Measurements from ENCODE around the gene SPCS1. TPM values are rescaled to one million over a fixed set of nuclear protein-coding genes. Genes with fewer than 3 reads are reported as not detected.

Gene SPCS1
- total and polyA plus RNA-seq, 7 donors: 62.0 to 191 (median 113) TPM

GRCh38 chr3:52690560-52690959, 15.3 kb upstream of the SPCS1 start:
- no peaks in the 10 kb centered on the region for H3K27me3 ChIP-seq
- peaks cover 0 to 14% (median 11%) of the 10 kb centered on the region in 4 donors for H3K4me1 ChIP-seq
- no peaks in the 10 kb centered on the region for H3K9me3 ChIP-seq
- 95% methylated on average over 2 of the region's 2 CpGs for WGBS, 2 donors
- no peak for TF ChIP-seq POLR2AphosphoS5 (IDR thresholded peaks at IDR 0.05)
- no peak for TF ChIP-seq EP300 (IDR thresholded peaks at IDR 0.05)
- TF ChIP-seq CTCF (IDR thresholded peaks at IDR 0.05): no peak
- no peak for TF ChIP-seq POLR2A (IDR thresholded peaks at IDR 0.05)
- intact Hi-C loops (cut with DNase I): no loop called here
- DNase-seq: no peak
- no peak overlapping the region for H3K4me3 ChIP-seq
- H3K36me3 ChIP-seq: peaks cover 51 to 86% (median 76%) of the 10 kb centered on the region in 4 donors
- no peak overlapping the region for H3K27ac ChIP-seq

DNA sequence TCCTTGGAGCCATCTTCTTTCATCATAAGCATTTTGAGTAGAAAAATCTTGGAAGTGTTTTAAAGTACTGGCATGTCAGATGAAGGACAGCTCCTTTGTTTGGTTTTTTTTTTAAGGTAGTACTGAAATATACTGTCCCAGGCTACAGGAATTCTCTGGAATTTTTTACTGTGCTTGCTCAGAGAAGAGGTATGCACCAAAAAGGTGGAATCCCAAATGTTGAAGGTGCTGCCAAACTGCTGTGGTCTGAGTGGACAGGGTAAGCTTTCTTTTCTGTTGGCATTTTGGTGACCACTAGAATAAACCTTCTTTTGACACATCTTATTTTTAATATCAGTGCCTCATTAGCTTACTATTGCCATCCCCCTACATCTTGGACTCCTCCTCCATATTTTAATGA, 12.8 kb upstream of the SPCS1 start:
- Histone ChIP-seq H3K4me1 (no peaks in the 10 kb centered on the region), H3K27ac (no peak overlapping the region), H3K36me3 (peaks cover 65 to 100% (median 88%) of the 10 kb centered on the region in 4 donors), H3K27me3 (no peaks in the 10 kb centered on the region), H3K9me3 (no peaks in the 10 kb centered on the region), H3K4me3 (no peak overlapping the region)
- TF ChIP-seq EP300 (IDR thresholded peaks at IDR 0.05) (no peak), POLR2A (IDR thresholded peaks at IDR 0.05) (no peak), CTCF (IDR thresholded peaks at IDR 0.05) (no peak), POLR2AphosphoS5 (IDR thresholded peaks at IDR 0.05) (no peak)
- intact Hi-C loops (cut with DNase I): no loop called here
- no peak for DNase-seq

DNA sequence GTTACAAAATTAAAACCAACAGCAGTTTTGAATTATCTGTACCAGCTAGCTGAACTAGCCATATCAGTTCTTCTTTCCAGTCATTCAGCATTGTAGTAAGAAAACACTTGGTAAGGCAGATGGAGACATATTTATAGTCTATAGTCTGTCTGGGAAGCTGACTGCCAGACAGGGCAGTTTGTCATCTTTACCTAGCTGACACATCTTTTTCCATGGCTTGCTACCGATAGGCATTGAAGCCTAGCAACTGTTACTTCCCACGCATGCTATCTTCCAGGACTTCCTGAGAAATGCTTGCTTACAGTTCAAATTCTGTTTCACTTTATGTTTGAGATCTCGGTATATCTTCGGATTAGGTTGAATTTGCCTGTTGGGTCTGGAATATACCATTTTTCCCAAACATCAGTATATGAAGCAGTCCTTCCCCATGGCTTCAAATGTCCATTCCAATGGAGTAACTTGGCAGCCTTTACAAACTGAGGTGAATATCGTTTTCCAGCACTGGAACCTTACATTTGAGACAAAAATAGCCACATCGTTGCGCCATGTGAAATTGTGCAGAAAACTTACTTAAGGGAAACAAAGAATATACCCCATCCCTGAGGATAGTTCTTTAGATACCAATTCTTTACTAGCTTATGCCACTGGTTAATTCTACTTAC, 11.2 kb upstream of the SPCS1 start:
- no peak overlapping the region for H3K4me3 ChIP-seq
- TF ChIP-seq CTCF (IDR thresholded peaks at IDR 0.05) (no peak), EP300 (IDR thresholded peaks at IDR 0.05) (no peak), POLR2AphosphoS5 (IDR thresholded peaks at IDR 0.05) (no peak), POLR2A (IDR thresholded peaks at IDR 0.05) (no peak)
- no peaks in the 10 kb centered on the region for H3K4me1 ChIP-seq
- intact Hi-C loops (cut with DNase I): no loop called here
- H3K27me3 ChIP-seq: no peaks in the 10 kb centered on the region
- DNase-seq: no peak
- no peak overlapping the region for H3K27ac ChIP-seq
- no peaks in the 10 kb centered on the region for H3K9me3 ChIP-seq
- 75 to 94% methylated on average over 7 of the region's 7 CpGs for WGBS, 2 donors
- peaks cover 49 to 97% (median 74%) of the 10 kb centered on the region in 4 donors for H3K36me3 ChIP-seq

DNA sequence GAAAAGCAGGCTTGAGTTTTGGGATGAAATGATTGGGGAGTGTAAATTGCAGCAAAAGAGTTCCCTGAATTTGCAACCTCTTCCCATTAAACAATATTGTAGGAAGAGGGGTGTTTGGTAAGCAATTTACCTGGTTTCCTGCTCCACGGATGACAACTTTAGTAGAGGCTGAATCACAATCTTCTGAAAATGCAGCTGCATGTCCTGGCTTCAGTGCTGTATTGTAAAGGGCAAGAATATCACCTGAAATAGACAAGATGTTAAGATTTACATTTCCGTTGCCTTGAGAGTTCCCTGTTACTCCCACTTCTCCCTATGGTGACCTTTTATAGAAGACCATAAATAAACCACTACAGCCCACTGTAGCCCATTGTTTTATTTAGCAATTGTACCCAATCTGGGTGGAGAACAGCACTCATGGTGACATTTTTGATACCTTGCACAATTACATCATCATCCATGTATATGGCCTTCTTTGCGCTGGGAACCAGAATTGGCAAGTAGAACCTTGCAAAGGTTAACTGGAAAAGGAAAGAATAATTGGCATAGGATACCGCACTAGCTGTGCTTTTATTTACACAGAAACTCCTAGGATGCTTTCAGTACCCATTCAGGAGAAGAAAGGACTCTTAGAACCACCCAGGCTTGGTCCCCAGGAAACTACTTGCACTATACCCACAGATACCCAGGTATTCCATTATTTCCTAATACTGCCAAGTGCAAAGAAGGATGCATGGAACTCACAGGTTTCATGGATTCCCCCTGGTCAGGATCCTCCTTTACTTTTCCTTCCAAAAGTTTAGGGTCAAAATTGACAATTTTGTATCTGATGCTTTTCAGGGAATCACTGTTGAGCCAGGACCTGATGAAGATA, 9.9 kb upstream of the SPCS1 start:
- WGBS, 2 donors: 78 to 86% methylated on average over 4 of the region's 4 CpGs

More for the DNA sequence above, 9.9 kb upstream of the SPCS1 start:
- DNase-seq: no peak
- Histone ChIP-seq H3K27me3 (no peaks in the 10 kb centered on the region), H3K9me3 (no peaks in the 10 kb centered on the region), H3K4me3 (no peak overlapping the region), H3K27ac (no peak overlapping the region), H3K36me3 (peaks cover 37 to 87% (median 62%) of the 10 kb centered on the region in 4 donors), H3K4me1 (no peaks in the 10 kb centered on the region)
- TF ChIP-seq CTCF (IDR thresholded peaks at IDR 0.05) (no peak), EP300 (IDR thresholded peaks at IDR 0.05) (no peak), POLR2A (IDR thresholded peaks at IDR 0.05) (no peak), POLR2AphosphoS5 (IDR thresholded peaks at IDR 0.05) (no peak)
- intact Hi-C loops (cut with DNase I): no loop called here
